PC-3 (cell line): ENCODE measurements around the gene ARHGAP31. TPM values are rescaled to one million over a fixed set of nuclear protein-coding genes. Genes with fewer than 3 reads are reported as not detected.

ENCODE experiments used
- ATAC-seq: fragments of 200-7000 bp; cut with Tn5 transposase; 2 replicates; pipeline ENCODE4 v1.9.1; 2020; ENCODE audit warnings: mild to moderate bottlenecking, moderate library complexity
- BruUV-seq: library from RNA; stranded (reverse); fragments of 400-500 nt; replicated peaks from 2 replicates; lab custom pipeline; 2021; lab: Mats Ljungman, UMichigan
- CTCF ChIA-PET: fragments of 300-600 bp; sonication (Branson Sonifier 250); formaldehyde crosslinking; loops from one replicate; lab custom pipeline; 2022; ENCODE audit warnings: antibody characterized with exemption; lab: Charles Lee
- POLR2A ChIA-PET: fragments of 300-600 bp; sonication (Branson Sonifier 250); formaldehyde crosslinking; loops from one replicate; lab custom pipeline; 2022; ENCODE audit warnings: antibody characterized with exemption; ENCODE audit not compliant: unreplicated experiment; lab: Charles Lee
- DNase-seq: peaks from one replicate; pipeline ENCODE4 v3.0.0-alpha.2; 2015
- H2AFZ ChIP-seq: fragments of 300-600 bp; sonication (generic); 2 replicates; pipeline ENCODE4 v1.6.0; 2016; ENCODE audit warnings: antibody characterized with exemption, low read length
- H3F3A ChIP-seq: fragments of 300-600 bp; sonication (generic); one replicate; pipeline ENCODE4 v1.6.0; 2017; ENCODE audit warnings: antibody characterized with exemption, low read length, control low read depth, mild to moderate bottlenecking; ENCODE audit not compliant: unreplicated experiment
- H3K27ac ChIP-seq: fragments of 300-600 bp; sonication (generic); 2 replicates; pipeline ENCODE4 v1.5.1; 2016; ENCODE audit warnings: mild to moderate bottlenecking, low read length
- H3K27me3 ChIP-seq: fragments of 300-600 bp; sonication (generic); 2 replicates; pipeline ENCODE4 v1.6.1; 2016; ENCODE audit warnings: low read length, mixed read lengths
- H3K36me3 ChIP-seq: fragments of 300-600 bp; sonication (generic); 2 replicates; pipeline ENCODE4 v1.6.1; 2016; ENCODE audit warnings: low read depth, mixed run types, low read length, mixed read lengths
- H3K4me1 ChIP-seq: fragments of 300-600 bp; sonication (generic); 2 replicates; pipeline ENCODE4 v1.5.1; 2016; ENCODE audit warnings: low read length; ENCODE audit not compliant: insufficient read depth
- H3K4me2 ChIP-seq: fragments of 300-600 bp; sonication (generic); 2 replicates; pipeline ENCODE4 v1.6.0; 2016; ENCODE audit warnings: low read length
- H3K4me3 ChIP-seq: fragments of 300-600 bp; sonication (generic); 2 replicates; pipeline ENCODE4 v1.5.1; 2016; ENCODE audit warnings: mild to moderate bottlenecking, low read length, mixed read lengths
- H3K79me2 ChIP-seq: fragments of 300-600 bp; sonication (generic); 2 replicates; pipeline ENCODE4 v1.6.1; 2017; ENCODE audit warnings: low read length, mixed read lengths
- H3K9ac ChIP-seq: fragments of 300-600 bp; sonication (generic); 2 replicates; pipeline ENCODE4 v1.6.0; 2016; ENCODE audit warnings: mild to moderate bottlenecking, low read length
- H3K9me2 ChIP-seq: fragments of 300-600 bp; sonication (generic); replicated peaks from 2 replicates; pipeline ENCODE4 v1.6.1; 2016; ENCODE audit warnings: mixed run types, low read length, mixed read lengths
- H3K9me3 ChIP-seq: fragments of 300-600 bp; sonication (generic); 2 replicates; pipeline ENCODE4 v1.6.1; 2016; ENCODE audit warnings: low read length, mixed read lengths
- H4K20me1 ChIP-seq: fragments of 300-600 bp; sonication (generic); 2 replicates; pipeline ENCODE4 v1.6.1; 2016; ENCODE audit warnings: low read length, mixed read lengths
- EZH2 ChIP-seq: fragments of 300-600 bp; sonication (generic); IDR thresholded peaks from one replicate; pipeline ENCODE4 v1.6.1; 2017; ENCODE audit warnings: antibody characterized with exemption, mild to moderate bottlenecking, low read length; ENCODE audit not compliant: unreplicated experiment
- EZH2phosphoT487 ChIP-seq: fragments of 300-600 bp; sonication (generic); IDR thresholded peaks from 2 replicates; pipeline ENCODE4 v1.6.1; 2018; ENCODE audit warnings: mild to moderate bottlenecking, antibody characterized with exemption, low read length, borderline replicate concordance
- intact Hi-C: fragments of 100-400 bp; cut with micrococcal nuclease; formaldehyde crosslinking; loops from 2 replicates; pipeline ENCODE4 v1.9.0; 2023
- total RNA-seq: library from RNA; depleted of rRNA; stranded (reverse); fragments of >200 nt; gene quantifications from 2 replicates; pipeline ENCODE4 v1.2.3, GENCODE V29; 2014
- TF ChIP-seq, protein P1 (sequence below): fragments of 300-600 bp; sonication (generic); conservative IDR thresholded peaks from 2 replicates; pipeline ENCODE4 v1.5.1; 2017; ENCODE audit warnings: antibody characterized with exemption, low read depth, mild to moderate bottlenecking, low read length

The ARHGAP31 gene
- total RNA-seq, 1 experiment from 2014 or later: 7.8 TPM

DNA sequence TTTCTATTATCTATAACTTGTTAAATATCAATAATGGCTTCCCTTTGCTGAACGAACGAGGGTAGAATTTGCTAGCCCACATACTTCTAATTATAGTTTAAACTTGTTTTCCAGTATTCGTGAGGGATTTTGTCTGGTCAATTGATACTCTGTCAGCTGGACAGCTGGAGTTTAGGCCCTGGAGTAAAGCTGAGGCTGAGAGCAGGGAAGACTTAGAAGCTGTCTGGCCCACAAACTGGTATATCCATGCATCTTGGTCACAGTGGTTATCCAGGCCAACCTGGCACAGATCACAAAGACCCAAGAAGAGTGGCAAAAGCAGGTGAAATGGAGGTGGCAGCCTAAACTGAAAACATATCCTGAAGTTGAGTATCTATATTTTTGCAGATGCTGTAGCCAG lies 19.3 kb downstream of the ARHGAP31 start:
- intact Hi-C loops: no loop called here
- Histone ChIP-seq H3F3A (no peaks in the 10 kb centered on the region), H3K27me3 (no peaks in the 10 kb centered on the region), H3K36me3 (no peaks in the 10 kb centered on the region), H3K9me3 (no peaks in the 10 kb centered on the region), H3K4me1 (peaks cover 32% of the 10 kb centered on the region), H3K4me2 (no peak overlapping the region), H2AFZ (no peak overlapping the region), H3K9me2 (no peaks in the 10 kb centered on the region), H4K20me1 (no peaks in the 10 kb centered on the region), H3K4me3 (no peak overlapping the region), H3K79me2 (peaks cover 11% of the 10 kb centered on the region; the same call in 1 of the 2 replicates), H3K27ac (no peak overlapping the region), H3K9ac (no peak overlapping the region)
- no TSS peak for BruUV-seq
- ChIA-PET POLR2A (no interaction called here), CTCF (no interaction called here)
- ATAC-seq: no peak
- TF ChIP-seq, protein P1, sequence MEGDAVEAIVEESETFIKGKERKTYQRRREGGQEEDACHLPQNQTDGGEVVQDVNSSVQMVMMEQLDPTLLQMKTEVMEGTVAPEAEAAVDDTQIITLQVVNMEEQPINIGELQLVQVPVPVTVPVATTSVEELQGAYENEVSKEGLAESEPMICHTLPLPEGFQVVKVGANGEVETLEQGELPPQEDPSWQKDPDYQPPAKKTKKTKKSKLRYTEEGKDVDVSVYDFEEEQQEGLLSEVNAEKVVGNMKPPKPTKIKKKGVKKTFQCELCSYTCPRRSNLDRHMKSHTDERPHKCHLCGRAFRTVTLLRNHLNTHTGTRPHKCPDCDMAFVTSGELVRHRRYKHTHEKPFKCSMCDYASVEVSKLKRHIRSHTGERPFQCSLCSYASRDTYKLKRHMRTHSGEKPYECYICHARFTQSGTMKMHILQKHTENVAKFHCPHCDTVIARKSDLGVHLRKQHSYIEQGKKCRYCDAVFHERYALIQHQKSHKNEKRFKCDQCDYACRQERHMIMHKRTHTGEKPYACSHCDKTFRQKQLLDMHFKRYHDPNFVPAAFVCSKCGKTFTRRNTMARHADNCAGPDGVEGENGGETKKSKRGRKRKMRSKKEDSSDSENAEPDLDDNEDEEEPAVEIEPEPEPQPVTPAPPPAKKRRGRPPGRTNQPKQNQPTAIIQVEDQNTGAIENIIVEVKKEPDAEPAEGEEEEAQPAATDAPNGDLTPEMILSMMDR: no peak
- no peak for TF ChIP-seq EZH2
- TF ChIP-seq EZH2phosphoT487: no peak
- no peak for DNase-seq

DNA sequence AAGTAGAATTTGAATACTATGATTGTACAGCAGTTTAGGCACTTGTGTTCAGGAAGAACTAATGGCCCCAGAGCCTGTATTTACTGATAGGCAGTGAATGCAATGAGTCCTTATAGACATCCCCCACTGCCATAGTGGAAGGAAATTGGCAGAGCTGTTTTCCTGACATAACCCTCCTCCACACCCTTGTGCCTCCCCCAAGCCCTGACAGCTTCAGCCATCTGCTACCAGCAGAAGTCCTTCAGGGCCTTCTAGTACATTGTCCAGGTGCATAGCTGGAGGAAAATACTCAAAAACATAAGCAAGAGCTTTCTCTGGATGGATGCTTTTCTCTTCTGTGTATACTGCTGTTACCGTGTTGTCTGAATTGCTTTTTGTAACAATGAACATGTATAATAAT lies 20.6 kb downstream of the ARHGAP31 start:
- no peak overlapping the region for H3K4me3 ChIP-seq
- CTCF ChIA-PET: no interaction called here
- no peak overlapping the region for H3K9ac ChIP-seq
- intact Hi-C loops: no loop called here
- no peaks in the 10 kb centered on the region for H3F3A ChIP-seq
- no peak for DNase-seq
- H3K9me3 ChIP-seq: no peaks in the 10 kb centered on the region
- no peak overlapping the region for H2AFZ ChIP-seq
- H3K9me2 ChIP-seq: no peaks in the 10 kb centered on the region
- H3K27ac ChIP-seq: no peak overlapping the region
- no peaks in the 10 kb centered on the region for H3K27me3 ChIP-seq
- POLR2A ChIA-PET: no interaction called here
- peaks cover 28% of the 10 kb centered on the region for H3K4me1 ChIP-seq
- peaks cover 11% of the 10 kb centered on the region; the same call in 1 of the 2 replicates for H3K79me2 ChIP-seq
- H3K36me3 ChIP-seq: no peaks in the 10 kb centered on the region
- H3K4me2 ChIP-seq: no peak overlapping the region
- ATAC-seq: no peak
- H4K20me1 ChIP-seq: no peaks in the 10 kb centered on the region
- no peak for TF ChIP-seq EZH2phosphoT487
- TF ChIP-seq, protein P1: no peak
- no peak for TF ChIP-seq EZH2
- no TSS peak for BruUV-seq

DNA sequence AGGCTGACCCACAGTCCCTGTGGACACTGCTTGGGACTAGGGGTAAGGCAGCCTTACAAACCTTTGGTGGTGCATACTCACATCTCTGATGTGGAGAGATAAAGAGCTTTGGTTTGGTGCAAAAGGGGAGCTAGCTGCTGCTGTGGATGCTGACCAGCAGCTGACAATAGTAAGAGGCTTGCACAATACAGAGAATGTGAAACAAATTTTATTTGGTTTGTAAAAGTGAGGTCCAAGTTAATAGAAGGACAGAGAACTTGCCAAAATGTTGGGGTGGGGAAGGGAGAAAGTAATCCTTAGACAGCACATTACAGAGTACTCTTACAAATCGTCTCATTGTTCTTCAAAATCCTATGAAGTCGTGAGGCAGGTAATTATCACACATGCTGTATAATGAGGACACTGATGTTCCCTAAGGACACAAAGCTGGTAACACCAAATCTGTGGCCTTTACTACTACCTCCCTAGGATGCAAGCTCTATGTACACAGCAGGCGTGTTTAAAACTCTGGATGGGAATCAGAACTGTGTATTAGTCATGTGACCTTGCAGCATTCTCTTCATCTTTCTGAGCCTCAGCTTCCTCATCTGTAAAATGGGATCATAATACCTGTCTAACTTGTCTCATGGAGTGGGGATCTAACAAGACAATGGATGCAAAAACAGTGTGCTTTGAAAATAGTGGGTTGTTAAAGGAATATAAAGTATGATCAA lies 21.6 kb downstream of the ARHGAP31 start:
- no peak overlapping the region for H3K27ac ChIP-seq
- H3K9me3 ChIP-seq: no peaks in the 10 kb centered on the region
- H3K27me3 ChIP-seq: no peaks in the 10 kb centered on the region
- DNase-seq (no peak), ATAC-seq (no peak)
- intact Hi-C loops: no loop called here
- H3K4me1 ChIP-seq: peaks cover 18% of the 10 kb centered on the region
- H3K4me2 ChIP-seq: no peak overlapping the region
- TF ChIP-seq EZH2 (no peak), EZH2phosphoT487 (no peak)
- TF ChIP-seq, protein P1: no peak
- no peaks in the 10 kb centered on the region for H3K9me2 ChIP-seq
- no peak overlapping the region for H2AFZ ChIP-seq
- H3K9ac ChIP-seq: no peak overlapping the region
- H3K4me3 ChIP-seq: no peak overlapping the region
- no peaks in the 10 kb centered on the region for H3K36me3 ChIP-seq
- H3K79me2 ChIP-seq: peaks cover 14% of the 10 kb centered on the region; the same call in 1 of the 2 replicates
- no peaks in the 10 kb centered on the region for H3F3A ChIP-seq
- H4K20me1 ChIP-seq: no peaks in the 10 kb centered on the region
- ChIA-PET POLR2A (no interaction called here), CTCF (interaction anchor here (0.6 kb wide), 1 partner anchor 12 kb away, joined by 3 read pairs; no protein-coding TSS in a partner anchor)
- no TSS peak for BruUV-seq
